ENCODE measurements around the gene PCBP3.
"Not testable (repeated sequence)": the region's sequence is repeated elsewhere in the genome, so short reads cannot be mapped to it uniquely, and the experiment has no call there.

The PCBP3 gene

GRCh38 chr21:45802956-45803617, 159.6 kb downstream of the PCBP3 start:
- DNase-seq (ENCODE audit: extremely low read depth in 1 of 2, low read depth in 1 of 2), result no peak

DNA sequence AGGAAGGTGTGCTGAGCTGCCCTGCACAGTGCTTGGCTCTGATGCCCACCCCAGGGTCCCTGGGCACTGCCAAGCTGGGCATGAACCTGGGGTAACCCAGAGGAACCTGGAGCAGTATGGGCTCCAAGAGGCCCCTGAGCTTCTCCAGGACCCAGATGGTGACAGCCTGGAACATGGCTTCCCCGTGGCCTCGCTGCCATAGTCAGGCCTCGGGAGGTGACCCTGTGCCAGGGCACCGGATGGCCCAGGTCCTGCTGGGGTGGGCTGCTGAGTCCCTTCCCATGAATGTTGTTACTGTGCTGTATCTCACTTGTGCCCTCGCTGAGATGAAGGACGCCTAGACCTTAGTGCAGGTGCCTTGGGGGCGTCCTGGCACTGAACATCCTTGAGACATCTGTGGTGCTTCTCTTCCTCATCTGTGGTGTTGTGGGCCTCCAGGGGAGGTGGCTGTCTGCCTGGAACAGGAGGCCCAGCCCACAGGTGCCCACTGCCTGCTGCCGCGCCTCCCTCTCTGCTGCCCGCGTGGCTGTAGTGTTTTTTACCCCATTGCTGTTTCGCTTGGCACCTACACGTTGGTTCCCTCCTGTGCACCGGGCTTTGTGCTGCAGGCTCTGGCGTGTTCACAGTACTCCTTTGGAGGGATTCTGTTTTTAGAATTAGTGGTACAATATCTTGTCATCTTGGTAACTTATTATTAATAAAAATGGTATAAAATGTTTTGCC, 160.3 kb downstream of the PCBP3 start:
- no peak for DNase-seq (ENCODE audit: extremely low read depth in 1 of 2, low read depth in 1 of 2)

- no peak for DNase-seq (ENCODE audit: extremely low read depth in 1 of 2, low read depth in 1 of 2)
These were observed 161.3 kb downstream of the PCBP3 start for GRCh38 chr21:45804809-45805313.

DNA sequence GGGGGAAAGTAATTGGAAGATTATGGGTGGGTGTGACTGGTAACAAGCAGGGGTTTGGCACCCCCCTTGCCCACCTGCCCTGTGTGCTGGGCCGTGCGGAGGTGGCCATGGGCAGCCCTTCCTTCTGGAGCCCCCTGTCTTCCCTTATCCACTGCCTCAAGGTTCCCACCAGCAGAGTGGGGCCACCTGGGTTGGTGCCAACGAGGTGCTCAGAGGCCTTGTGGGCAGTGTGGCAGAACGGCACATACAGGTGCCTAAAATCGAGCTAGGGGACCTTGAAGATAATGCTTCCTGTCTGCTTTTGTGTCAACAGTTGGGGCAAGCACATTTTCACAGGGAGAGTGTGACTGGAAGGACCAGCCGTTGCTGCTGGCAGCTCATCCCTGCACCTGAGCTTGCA, 161.8 kb downstream of the PCBP3 start:
- DNase-seq (ENCODE audit: extremely low read depth in 1 of 2, low read depth in 1 of 2), result no peak

GRCh38 chr21:45806042-45806441, 162.5 kb downstream of the PCBP3 start:
- DNase-seq (ENCODE audit: extremely low read depth in 1 of 2, low read depth in 1 of 2), result no peak

GRCh38 chr21:45808663-45809062, 165.1 kb downstream of the PCBP3 start:
- DNase-seq (ENCODE audit: extremely low read depth in 1 of 2, low read depth in 1 of 2), result not testable (repeated sequence)

DNA sequence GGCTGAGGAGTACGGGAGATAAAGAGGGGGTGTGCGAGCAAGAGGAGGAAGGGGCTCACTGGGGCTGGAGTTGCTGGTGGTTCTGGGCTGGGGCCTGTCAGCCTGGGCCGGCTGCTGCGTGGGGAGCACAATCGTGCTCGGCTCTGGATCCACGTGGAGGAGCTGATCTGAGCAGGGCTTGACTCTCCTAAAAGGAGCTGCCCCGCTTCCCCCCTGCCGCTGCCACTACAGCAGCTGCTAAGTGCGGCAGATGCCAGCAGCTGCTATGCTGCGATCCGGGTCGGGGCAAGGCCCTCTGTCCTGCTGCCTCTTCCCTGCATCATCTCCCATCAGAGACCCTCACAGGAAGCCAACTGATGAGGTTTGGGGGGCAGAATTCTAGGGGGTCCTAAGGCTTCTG, 165.9 kb downstream of the PCBP3 start:
- DNase-seq (ENCODE audit: extremely low read depth in 1 of 2, low read depth in 1 of 2), result no peak

- no peak for DNase-seq (ENCODE audit: extremely low read depth in 1 of 2, low read depth in 1 of 2)
These were observed 167.6 kb downstream of the PCBP3 start for GRCh38 chr21:45811136-45811535.

DNA sequence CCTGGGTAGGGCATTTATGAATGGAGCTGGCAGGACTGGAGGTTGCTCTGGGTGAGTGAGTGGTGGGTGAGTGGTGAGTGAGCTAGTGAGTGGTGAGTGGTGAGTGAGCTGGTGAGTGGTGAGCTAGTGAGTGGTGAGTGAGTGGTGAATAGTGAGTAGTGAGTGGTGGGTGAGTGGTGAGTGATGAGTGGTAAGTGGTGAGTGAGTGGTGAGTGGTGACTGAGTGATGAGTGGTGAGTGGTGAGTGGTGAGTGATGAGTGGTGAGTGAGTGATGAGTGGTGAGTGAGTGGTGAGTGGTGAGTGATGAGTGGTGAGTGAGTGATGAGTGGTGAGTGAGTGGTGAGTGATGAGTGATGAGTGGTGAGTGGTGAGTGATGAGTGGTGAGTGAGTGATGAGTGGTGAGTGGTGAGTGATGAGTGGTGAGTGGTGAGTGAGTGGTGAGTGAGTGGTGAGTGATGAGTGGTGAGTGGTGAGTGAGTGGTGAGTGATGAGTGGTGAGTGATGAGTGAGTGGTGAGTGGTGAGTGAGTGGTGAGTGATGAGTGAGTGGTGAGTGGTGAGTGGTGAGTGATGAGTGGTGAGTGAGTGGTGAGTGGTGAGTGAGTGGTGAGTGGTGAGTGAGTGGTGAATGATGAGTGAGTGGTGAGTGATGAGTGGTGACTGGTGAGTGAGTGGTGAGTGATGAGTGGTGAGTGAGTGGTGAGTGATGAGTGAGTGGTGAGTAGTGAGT, 170.8 kb downstream of the PCBP3 start:
- not testable (repeated sequence) for DNase-seq (ENCODE audit: extremely low read depth in 1 of 2, low read depth in 1 of 2)

DNA sequence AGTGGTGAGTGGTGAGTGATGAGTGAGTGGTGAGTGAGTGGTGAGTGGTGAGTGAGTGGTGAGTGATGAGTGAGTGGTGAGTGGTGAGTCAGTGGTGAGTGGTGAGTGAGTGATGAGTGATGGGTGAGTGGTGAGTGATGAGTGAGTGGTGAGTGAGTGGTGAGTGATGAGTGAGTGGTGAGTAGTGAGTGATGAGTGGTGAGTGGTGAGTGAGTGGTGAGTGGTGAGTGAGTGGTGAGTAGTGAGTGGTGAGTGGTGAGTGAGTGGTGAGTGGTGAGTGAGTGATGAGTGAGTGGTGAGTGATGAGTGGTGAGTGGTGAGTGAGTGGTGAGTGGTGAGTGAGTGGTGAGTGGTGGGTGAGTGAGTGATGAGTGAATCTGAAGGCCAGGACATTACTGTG, 172.3 kb downstream of the PCBP3 start:
- not testable (repeated sequence) for DNase-seq (ENCODE audit: extremely low read depth in 1 of 2, low read depth in 1 of 2)

- no peak for DNase-seq (ENCODE audit: extremely low read depth in 1 of 2, low read depth in 1 of 2)
These were observed 173.3 kb downstream of the PCBP3 start for GRCh38 chr21:45816794-45817193.

GRCh38 chr21:45817345-45817744, 173.8 kb downstream of the PCBP3 start:
- DNase-seq (ENCODE audit: extremely low read depth in 1 of 2, low read depth in 1 of 2), result no peak

DNA sequence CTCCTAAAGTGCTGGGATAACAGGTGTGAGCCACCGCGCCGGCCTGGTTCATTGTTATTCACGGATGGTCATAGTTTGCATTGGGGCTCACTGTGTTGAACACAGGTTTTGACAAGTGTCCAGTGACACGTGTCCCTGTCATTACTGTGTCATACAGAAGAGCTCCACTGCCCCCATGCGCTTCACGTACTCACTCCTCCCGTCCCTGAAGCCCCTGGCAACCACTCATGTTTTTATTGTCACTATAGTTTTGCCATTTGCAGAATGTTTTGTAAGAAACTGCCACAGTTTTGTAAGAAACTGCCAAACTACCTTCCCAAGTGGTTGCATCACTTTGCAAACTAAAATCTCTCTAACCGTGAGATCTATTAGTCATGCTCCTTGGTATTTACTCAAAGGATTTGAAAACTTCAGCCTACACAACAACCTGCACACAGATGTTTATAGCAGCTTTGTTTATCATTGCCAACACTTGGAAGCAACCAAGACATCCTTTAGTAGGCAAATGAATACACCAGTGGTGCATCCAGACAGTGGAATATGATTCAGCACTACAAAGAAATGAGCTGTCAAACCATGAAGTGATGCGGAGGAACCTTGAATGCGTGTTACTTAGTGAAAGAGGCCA, 174.9 kb downstream of the PCBP3 start:
- DNase-seq (ENCODE audit: extremely low read depth in 1 of 2, low read depth in 1 of 2), result no peak

GRCh38 chr21:45818904-45819285, 175.4 kb downstream of the PCBP3 start:
- peak; percentile 65 to 86 for DNase-seq (ENCODE audit: extremely low read depth in 1 of 2, low read depth in 1 of 2)

- no peak for DNase-seq (ENCODE audit: extremely low read depth in 1 of 2, low read depth in 1 of 2)
These were observed 176.1 kb downstream of the PCBP3 start for GRCh38 chr21:45819478-45820170.

GRCh38 chr21:45820171-45821091, 176.9 kb downstream of the PCBP3 start:
- DNase-seq (ENCODE audit: extremely low read depth in 1 of 2, low read depth in 1 of 2), result peak; percentile 45 to 63

- DNase-seq (ENCODE audit: extremely low read depth in 1 of 2, low read depth in 1 of 2), result no peak
These were observed 177.9 kb downstream of the PCBP3 start for GRCh38 chr21:45821315-45821962.

- no peak for DNase-seq (ENCODE audit: extremely low read depth in 1 of 2, low read depth in 1 of 2)
These were observed 178.5 kb downstream of the PCBP3 start for GRCh38 chr21:45821998-45822397.
